ENCODE results near the gene MEF2D.

DNA sequence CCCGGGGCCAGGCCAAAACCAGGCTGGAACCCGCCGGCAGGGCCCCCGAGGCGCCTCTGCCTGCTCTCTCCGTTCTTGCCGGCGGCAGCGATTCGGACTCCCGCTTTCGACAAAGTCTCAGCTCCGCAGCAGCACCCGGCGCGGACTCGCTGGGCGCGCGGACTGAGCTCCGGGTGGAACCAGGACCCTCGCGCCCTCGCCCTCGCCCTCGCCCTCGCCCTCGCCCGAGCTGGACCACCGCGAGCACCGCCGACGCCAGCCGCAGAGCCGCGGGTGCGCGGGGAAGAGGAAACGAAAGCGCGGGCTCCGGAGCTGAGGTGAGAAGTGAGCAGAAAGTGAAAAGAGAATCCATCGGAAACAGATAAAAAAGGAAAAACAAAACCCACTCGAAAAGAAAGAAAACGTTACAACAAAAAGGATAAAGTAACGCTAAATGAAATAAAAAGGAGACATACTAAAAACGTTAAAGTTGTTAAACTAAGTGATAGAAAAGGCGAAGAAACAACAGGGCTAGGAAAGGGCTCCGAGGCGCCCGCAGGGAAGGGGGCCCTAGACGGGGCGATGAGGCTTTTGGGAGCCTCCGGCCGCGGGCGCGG lies 64.9 kb downstream of the MEF2D start:
- TF ChIP-seq POLR2AphosphoS5 (IDR thresholded peaks at IDR 0.05; ENCODE audit: low read depth, low read length) (no peak), POLR2A (IDR thresholded peaks at IDR 0.05; ENCODE audit: low read depth, low read length) (no peak), TAF1 (IDR thresholded peaks at IDR 0.05; ENCODE audit: borderline replicate concordance, low read depth, low read length) (no peak)

Data from GM12892 (cell line).